ENCODE measurements around the gene MAD1L1.
"Not testable (repeated sequence)": the region's sequence is repeated elsewhere in the genome, so short reads cannot be mapped to it uniquely, and the experiment has no call there.

MAD1L1 gene

GRCh38 chr7:2044883-2045471, 187.8 kb downstream of the MAD1L1 start:
- DNase-seq (ENCODE audit: low spot score), result no peak

- DNase-seq (ENCODE audit: low spot score), result no peak
Observed at GRCh38 chr7:2044311-2044882, 188.3 kb downstream of the MAD1L1 start.

- no peak for DNase-seq (ENCODE audit: low spot score)
Observed at GRCh38 chr7:2043316-2044039, 189.3 kb downstream of the MAD1L1 start.

GRCh38 chr7:2042650-2043049, 190.1 kb downstream of the MAD1L1 start:
- no peak for DNase-seq (ENCODE audit: low spot score)

GRCh38 chr7:2041496-2042367, 191.0 kb downstream of the MAD1L1 start:
- DNase-seq (ENCODE audit: low spot score), result no peak

- no peak for DNase-seq (ENCODE audit: low spot score)
Observed at GRCh38 chr7:2040893-2041270, 191.9 kb downstream of the MAD1L1 start.

- no peak for DNase-seq (ENCODE audit: low spot score)
Observed at GRCh38 chr7:2040201-2040892, 192.4 kb downstream of the MAD1L1 start.

GRCh38 chr7:2038931-2039728, 193.6 kb downstream of the MAD1L1 start:
- DNase-seq (ENCODE audit: low spot score), result no peak

GRCh38 chr7:2037808-2038522, 194.8 kb downstream of the MAD1L1 start:
- no peak for DNase-seq (ENCODE audit: low spot score)

GRCh38 chr7:2037301-2037807, 195.4 kb downstream of the MAD1L1 start:
- no peak for DNase-seq (ENCODE audit: low spot score)

GRCh38 chr7:2036786-2037185, 196.0 kb downstream of the MAD1L1 start:
- DNase-seq (ENCODE audit: low spot score), result no peak

- not testable (repeated sequence) for DNase-seq (ENCODE audit: low spot score)
Observed at GRCh38 chr7:2036201-2036600, 196.5 kb downstream of the MAD1L1 start.

- DNase-seq (ENCODE audit: low spot score), result no peak
Observed at GRCh38 chr7:2034291-2035201, 198.2 kb downstream of the MAD1L1 start.

- no peak for DNase-seq (ENCODE audit: low spot score)
Observed at GRCh38 chr7:2033586-2034135, 199.1 kb downstream of the MAD1L1 start.

GRCh38 chr7:2032876-2033407, 199.8 kb downstream of the MAD1L1 start:
- DNase-seq (ENCODE audit: low spot score), result no peak

GRCh38 chr7:2032030-2032875, 200.5 kb downstream of the MAD1L1 start:
- no peak for DNase-seq (ENCODE audit: low spot score)

GRCh38 chr7:2031451-2031845, 201.3 kb downstream of the MAD1L1 start:
- no peak for DNase-seq (ENCODE audit: low spot score)

Measured in left forelimb (tissue), 1 donor.